CD4-positive, alpha-beta T cell treated with Interleukin-17A for 1 hour (primary cell): ENCODE data around the gene PPCDC.

Experiments
- DNase-seq: peaks from one replicate; pipeline ENCODE4 v3.0.0-alpha.2; 2020

Gene PPCDC

DNA sequence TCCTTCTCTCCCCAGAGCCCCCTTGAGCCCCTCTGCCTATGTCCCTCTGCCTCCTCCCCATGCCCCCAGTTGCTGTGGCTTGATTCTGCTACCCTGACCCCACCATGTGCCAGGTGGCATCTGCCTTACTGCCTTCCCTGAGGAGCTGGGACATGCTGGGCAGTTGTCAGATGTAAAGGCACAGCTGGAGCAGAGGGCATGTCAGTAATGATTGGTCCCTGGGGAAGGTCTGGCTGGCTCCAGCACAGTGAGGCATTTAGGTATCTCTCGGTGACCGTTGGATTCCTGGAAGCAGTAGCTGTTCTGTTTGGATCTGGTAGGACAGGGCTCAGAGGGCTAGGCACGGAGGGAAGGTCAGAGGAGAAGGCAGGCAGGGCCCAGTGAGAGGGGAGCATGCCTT is 3.5 kb upstream of the PPCDC start:
- no peak for DNase-seq

DNA sequence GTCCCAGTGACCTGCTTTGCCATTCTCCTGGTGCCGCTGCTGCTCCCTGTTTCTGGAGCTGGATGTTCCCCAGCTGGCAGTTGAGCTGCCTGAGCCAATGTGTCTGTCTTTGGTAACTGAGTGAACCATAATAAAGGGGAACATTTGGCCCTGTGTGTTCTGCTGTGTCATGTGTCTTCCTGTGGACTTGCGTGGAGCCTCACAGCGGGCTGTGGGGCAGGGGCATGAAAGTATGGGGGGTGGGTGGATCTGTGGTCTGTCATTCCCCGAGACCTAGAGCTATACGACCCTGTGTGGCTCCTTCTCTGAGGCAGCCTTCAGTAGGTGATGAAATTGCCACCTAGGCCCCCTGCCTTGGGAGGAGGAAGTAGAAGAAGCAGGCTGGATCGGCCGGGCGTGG is 2.0 kb upstream of the PPCDC start:
- no peak for DNase-seq

DNA sequence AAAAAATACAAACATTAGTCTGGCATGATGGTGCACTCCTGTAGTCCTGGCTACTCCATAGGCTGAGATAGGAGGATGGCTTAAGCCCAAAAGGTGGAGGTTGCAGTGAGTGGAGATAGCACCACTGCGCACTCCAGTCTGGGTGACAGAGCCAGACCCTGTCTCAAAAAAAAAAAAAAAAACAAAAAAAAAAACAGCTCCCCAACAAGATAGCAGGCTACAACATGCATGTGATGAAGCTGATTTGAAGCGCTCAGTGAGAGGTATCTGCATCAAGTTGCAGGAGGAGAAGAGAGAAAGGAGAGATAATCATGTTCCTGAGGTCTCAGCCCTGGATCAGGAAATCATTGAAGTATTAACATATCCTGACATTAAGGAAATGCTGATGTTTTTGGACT is 608 bp upstream of the PPCDC start:
- DNase-seq, result no peak

DNA sequence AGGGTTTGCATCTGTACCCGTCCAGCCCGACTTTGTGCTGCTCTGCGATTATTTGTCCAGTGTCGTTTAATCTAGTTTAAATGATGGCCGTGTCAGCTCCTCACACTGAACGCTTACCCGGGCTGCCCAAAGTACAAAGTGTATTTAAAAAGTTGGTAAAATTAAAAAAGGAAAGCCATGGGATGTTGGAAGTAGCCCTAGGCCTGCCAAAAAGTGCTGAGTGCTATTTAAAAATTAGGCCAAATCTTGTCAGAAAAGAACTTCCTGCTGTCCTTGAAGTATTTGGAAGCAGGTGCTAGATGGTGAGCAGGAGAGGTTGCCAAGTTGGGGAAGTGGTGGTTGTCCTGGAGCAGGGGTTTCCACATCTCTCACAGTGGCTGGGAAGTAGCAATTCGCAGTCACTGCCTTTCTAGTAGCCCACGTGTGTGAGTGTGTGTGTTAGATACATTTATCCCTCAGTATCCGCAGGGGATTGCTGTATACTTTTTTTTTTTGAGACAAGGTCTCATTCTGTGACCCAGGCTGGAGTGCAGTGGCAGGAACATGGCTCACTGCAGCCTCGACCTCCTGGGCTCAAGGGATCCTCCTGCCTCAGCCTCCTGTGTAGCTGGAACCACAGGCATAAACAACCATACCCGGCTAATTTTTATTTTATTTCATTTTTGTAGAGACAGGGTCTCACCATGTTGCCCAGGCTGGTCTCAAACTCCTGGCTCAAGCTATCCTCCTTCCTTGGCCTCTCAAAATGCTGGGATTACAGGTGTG is 664 bp downstream of the PPCDC start:
- no peak for DNase-seq

DNA sequence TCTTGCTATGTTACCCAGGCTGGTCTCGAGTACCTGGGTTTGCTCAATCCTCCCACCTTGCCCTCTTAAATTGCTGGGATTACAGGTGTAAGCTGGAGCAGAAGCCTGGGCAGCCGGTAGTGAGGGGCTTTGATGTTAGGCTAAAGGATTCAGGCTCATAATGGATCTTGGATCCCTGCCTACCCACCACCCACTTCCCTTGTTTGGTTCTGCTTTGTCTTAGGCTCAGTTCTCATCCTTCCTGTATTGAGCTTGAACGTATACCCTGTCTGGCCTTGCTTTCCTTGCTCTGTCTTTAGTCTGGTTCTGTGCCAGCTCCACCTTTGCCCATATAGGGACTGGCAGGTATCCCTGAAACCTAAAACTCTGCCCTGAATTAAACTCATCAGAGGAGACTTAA is 1.7 kb downstream of the PPCDC start:
- DNase-seq, result no peak

DNA sequence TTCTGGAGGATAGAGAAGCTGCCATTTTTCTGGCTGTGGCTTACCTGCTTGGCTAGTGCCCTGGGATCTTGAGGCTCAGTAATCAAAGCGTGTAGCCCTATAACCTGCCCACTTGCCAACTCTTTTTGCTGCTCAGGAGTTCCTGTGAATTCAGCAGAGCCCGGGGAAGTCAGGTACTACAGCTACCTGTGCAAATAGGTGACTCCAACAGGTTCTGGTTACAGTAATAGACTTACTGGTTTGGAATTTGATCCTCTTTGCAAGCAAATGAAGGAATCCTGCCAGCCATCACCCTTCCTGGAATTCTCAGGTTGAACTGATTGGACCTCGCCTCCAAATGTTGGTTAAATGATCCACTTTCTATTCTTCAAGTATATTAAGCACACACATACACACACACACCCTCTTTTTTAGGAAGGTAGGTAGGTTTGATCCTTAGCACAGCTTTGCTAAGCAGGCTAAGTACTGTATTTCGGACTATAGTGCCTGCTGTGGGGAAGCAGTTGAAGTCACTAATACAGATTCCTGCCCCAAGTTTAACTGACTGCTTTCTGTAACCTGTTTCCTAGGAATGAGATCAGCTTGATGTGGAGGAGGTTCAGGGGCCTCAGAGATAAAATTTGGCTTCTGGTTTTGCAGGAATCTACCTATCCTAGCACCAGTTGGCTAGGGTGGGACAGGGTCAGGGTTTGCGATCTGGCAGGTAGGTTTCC is 2.3 kb downstream of the PPCDC start:
- DNase-seq, result no peak

DNA sequence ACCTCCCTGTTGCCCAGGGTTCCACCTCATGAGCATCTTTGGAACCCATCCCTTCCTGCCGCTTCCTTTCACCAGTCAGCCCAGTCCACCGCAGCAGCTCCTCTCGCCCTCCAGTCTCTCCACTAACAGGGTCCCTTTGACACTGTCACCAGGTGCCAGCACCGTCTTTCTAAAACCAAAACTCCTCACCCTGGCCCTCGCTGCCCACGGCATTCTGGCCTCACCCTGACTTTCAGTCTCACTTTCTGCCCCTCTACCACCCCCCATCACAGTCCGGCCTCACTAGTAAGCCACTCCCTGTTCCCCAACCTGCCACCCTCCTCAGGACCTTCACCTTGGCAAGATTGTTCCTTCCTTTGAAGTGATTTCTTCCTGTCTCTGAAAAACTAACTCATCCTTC is 4.2 kb downstream of the PPCDC start:
- no peak for DNase-seq

DNA sequence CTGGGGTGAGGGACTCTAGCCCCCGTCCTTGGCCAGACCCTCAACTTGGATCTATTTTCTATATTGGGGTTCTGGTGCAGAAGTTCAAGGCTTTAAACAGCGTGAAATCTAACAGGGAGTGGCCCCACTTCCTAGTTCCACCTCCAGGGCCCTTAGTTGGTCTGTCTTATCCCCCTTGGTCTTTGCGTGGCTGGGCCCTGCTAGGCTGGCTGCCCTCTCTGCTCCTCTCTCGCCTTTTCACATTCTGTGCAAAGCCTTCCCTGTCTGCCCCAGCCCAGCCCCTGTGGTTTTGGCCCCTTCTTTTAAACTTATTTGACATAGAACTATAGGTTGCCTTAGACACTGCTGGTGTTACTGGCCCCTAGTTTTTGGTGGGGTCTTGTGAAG is 5.6 kb downstream of the PPCDC start:
- no peak for DNase-seq

DNA sequence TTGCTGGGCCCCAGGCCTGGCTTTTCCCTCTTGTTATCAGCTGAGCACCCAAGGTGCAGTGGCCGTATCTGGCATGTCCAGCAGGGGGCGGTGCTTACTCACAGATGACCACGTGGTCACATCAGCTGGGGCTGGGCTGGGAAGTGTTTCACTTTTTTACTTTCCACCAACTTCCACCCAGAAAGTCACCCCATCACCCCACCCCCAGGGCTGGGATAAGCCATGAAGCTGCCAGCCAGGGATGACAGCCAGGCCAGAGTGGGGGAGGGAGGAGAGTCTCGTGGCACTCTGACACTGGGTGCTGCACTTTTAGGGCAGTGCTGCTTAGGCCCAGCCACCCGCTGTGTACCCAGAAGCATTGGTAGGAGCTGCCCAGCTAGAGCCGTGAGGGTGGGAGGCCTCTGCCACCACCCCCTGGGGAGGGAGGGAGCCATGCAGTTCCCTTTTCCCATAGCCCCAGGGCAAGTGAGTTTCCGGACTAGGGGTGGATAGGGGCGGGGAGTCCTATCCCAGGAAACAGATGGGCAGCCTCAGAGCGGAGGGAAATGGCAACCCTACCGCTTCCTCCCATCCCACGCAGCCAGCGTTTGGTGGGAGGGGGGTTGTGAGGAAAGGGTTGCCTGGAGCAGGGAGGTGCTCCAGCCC is 6.1 kb downstream of the PPCDC start:
- peak; percentile 87 for DNase-seq

DNA sequence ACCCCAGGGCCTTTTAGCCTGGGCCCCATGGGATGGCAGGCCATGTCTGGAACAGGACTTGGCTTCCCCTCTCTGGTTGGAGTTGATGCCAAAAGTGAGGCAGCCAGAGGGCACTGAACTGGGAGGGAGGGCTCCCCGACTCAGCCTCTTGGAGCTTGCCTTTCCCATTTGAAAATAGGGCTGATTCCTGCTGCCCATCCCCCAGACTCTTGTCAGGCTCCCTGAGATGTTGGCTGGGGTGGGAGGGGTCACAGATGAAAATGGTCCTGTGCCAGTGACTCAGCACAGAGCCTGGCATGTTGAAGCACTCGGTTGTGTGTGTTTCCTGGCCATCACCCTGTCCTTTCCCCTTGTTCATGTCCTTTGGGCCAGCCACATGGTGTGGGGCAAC is 6.6 kb downstream of the PPCDC start:
- DNase-seq, result no peak

DNA sequence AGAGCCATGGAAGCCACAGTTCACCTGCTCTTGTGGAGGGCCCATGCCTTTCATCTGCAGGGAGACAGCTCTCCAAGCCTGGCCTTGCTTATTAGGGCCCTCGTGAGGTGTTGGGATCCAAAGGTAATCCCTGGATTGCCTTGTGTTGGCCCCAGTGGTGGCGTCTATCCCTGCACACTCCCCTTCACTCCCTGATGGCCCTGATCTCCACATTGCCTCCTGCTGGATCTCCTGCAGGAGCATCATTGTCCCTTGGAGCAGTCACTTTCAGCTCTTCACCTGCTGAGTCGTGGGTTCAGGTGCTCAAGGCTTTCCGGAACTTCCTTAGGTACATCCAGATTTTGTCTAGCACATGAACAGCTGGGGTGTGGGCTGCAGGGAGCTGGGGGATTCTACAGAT is 7.0 kb downstream of the PPCDC start:
- DNase-seq, result no peak

DNA sequence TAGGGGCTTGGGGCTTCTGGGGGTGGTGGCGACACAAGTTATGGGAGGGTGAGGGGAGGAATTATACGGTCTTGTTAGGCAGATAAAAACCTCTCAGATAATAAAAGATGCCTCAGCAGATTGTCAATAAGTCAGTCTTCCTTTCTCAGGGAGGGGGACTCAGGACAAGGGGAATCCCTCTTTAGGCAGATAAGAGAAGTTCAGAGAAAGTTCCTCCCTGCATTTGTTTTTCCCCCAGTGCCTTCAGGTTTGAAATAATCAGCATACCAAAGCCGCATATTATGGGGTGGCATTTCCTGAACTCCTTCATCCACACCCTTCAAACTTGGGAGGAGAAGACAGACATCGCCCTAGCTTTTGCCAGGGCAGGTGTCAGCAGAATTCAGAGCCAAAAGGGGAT is 8.5 kb downstream of the PPCDC start:
- no peak for DNase-seq

DNA sequence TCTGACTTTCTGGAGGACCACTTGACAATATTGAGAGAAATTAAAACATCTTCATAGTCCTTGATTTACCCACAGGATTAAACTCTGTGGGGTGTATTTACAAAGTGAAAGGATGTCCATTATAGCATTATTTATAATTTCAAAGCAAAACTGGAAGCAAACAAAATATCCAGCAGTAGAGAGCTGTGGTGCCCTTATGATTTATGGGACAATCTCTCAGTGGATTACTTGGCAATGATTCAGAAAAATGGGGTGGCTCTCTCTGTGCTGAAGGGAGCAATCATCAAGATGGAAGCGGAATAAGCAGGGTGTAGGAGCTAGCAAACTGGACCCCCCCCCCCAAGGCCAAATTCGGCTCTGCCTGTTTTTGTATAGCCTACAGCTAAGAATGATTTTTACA is 9.0 kb downstream of the PPCDC start:
- no peak for DNase-seq

DNA sequence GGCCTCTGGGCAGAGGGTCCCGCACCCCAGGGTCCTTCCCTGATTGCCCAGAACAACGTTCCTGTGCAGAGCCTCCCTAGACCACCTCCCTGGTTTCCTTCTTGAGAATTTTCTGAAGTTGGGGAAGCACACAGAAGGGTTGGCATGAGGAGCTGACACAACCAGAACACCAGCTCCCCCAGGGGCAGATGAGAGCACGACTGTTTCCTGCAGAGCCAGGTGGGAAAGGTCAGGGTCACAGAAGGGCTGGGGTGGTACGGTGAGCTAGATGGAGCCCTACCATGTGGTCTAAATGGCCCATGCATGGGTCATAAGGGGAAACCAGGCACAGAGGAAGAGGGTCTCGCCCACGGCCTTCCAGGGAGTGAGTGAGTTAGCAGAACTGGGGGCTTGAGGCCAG is 10.4 kb downstream of the PPCDC start:
- DNase-seq, result no peak

DNA sequence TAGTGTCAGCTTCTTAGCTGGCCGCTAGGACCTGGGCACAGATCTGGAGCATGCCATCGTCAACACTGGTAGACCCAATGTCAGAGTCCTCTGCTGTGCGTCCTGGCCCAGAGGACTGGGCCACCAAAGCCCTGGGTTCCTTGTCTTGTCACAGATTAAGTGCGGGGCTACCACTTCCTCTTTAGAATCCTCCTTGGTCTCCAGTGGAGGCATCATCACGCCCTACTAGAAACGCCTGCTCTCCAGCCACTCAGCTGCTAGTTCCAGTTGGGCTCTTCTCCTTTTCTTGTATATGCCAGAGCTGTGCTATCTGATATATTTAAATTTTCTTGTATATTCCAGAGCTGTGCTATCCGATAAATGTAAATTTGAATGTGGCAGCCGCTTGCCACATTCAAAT is 11.2 kb downstream of the PPCDC start:
- DNase-seq, result peak; percentile 14

DNA sequence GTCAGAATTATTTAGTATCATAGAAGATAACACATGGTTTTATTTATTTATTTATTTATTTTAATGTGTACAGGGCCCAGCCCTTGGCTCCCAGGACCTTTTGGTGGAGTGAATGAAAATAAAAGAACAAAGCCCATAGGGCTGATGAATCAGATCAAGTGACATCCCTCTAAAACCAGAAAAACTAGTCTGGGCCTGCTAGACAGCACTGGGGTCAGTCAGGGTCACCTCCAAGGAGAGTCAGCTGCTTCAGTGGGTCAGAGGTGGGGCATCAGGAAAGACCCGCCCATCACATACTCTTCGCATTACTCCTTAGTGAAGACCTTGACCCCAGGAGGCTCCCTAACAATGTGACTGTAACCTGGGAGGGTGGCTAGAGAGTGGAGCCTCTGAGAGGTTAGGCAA is 12.8 kb downstream of the PPCDC start:
- no peak for DNase-seq

DNA sequence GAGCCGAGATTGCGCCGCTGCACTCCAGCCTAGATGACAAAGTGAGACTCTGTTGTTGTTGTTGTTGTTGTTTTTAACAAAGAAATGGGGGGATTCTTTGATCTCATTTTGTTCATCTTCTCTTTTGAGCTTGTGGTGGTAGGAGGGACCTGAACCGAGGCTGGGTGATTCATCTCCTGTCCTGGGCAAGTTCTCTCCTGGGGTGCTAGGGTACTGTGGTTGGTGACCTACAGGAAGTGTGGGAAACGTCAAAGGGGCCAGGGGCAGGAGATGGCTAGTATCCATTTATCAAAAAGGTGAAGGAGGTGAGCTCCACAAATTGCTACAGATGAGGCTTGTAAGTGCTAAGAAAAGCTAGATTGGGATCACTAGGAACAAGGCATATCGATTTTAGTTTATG is 14.3 kb downstream of the PPCDC start:
- no peak for DNase-seq

DNA sequence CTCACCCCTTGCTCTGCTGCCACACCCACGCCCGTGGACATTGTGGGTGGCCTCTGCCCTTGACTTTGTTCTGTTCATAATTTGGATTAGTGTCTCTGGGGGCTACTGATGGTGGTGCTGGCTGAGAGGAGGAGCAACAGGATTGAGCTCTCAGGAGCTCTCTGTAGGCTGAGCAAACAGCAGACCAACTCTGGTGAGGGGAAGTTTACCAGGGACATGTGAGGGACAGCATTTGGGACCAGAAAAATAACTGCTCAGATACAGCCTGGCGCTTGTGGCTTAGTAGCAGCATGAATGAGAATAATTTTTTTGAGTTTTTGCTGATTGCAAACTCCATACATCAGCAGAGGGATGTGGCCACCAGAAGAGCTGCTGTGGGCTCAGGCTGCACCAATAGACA is 14.8 kb downstream of the PPCDC start:
- DNase-seq, result no peak

DNA sequence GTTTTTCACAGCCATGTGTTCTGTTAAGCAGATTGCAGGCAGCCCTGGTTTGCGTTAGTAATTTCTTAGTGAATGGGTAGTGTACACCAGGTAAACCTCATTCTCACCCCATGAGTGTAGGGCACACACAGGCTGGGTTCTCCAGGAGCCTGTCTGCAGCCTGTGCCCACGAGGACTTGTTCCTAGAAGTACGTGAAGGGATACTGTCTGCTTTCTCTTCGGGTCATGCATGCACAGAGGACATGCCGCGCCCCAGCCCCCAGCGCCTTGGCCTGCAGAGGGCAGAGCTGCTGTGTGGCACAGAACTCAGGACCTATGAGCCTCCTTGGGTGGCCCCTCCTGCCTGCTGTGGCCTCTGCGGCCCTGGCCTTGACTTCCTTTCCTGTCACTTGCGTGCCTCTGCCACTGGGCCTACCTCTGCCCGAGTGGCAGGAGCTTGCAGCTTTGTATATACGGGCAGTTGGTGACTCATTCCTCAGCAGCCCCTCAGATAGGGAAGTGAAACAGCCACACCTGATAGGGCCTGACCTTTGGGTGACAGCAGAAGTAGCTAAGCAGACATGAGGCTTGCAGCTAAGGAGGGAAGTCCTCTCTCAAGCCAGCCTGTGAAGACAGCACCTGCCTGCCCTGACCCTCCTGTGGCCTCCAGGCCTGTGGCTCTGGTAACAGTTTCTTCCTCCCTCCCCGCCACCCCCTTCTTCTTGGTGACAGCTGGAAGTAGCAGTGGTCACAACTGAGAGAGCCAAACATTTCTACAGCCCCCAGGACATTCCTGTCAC is 19.5 kb downstream of the PPCDC start:
- peak; percentile 65 for DNase-seq

DNA sequence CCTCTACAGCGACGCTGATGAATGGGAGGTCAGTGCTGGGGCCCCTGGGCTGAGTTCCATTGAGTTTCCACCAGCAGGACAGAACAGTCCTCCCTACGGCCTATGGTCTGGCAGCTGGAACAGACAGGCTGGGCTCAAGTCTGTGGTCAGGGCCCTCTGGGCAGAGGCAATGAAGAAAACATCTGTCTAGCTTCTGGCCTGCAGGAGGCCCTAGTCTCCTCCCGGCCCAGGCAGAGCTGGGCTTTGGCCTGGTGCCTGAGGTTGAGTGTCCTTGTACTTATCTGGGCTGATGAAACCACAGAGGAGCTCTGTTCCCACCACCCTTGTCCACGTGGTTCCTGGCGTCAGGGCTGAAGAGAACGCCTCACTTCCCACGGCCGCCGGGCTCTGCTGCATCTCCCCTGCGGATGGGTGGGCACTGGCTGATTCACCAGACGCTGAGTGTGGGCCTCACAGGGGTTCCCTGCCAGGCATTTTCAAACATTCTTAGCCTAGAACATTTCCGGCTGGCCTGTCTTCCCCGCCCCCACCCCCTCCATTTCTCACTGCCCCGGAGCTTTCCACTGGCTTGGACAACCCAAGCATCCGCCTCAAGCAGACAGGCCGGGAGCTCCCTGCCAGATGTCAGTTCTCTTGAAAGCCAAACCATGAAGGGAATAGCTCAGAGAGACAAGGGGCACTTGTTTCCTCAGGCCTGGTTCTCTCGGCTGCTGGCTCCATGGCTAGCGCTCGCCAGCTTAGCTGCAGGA is 20.3 kb downstream of the PPCDC start:
- peak; percentile 41 for DNase-seq

DNA sequence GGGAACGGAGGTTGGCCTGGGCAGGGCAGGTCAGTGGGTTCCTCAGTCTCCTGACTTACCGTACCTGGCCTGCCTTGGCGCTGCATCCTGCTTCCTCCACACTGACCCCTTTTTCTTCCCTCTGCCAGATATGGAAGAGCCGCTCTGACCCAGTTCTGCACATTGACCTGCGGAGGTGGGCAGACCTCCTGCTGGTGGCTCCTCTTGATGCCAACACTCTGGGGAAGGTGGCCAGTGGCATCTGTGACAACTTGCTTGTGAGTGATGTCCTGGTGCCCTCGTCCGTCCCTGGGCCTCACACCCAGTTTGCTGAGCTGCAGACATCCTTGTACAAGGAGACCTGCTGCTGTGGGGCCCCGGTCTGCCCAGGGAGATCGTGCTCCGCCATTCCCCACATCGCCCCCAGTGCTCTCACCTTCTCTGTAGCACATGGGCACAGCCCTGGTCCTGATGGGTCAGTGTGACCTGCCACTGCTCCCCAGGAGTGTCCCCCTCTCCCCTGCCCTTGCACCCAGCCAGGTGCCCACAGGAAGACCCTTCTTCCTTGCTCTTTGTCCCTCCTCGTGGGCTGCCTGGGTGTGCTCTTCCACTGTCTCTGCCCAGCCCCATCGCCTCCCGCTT is 21.0 kb downstream of the PPCDC start:
- no peak for DNase-seq

DNA sequence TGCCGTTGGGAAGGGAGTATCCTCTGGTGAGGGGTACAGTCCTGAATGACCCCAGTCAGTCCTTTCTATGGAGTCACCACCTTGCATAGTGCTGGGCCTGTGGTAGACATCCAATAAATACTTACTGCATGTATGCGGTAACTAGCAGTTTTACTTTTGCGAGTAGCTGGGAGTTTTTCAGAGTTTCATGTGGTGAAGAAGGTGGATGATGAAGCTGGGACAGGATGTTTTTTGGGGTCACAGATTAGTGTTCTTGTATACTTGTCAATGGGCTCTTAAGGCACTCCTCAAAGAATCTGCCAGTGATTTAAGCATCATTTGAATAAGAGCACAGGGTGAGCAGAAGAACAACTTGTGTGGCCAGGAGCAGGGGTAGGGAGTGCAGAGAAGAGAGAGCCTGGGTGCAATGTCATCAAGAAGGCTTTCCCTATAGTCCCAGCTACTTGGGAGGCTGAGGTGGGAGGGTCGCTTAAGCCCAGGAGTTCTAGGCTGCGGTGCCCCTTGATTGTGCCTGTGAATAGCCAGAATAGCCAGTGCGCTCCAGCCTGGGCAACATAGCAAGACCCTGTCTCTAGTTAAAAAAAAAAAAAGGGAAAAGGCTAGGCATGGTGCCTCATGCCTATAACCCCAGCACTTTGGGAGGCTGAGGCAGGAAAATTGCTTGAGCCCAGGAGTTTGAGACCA is 22.1 kb downstream of the PPCDC start:
- DNase-seq, result no peak
